GM18951 (cell line): ENCODE data around the gene NTRK2.

Experiments used
- POLR2A ChIP-seq: IDR thresholded peaks from 4 replicates; pipeline ENCODE4 v1.6.1; 2011; ENCODE audit warnings: mild to moderate bottlenecking; ENCODE audit not compliant: insufficient read length, insufficient read depth; ENCODE audit errors: extremely low read depth
- in situ Hi-C: fragments of 300-500 bp; cut with MboI; formaldehyde crosslinking; loops from one replicate; pipeline ENCODE4 v1.12.0; 2022; ENCODE audit warnings: low sequenced_read_pairs, mixed read lengths, inconsistent platforms; ENCODE audit not compliant: unreplicated experiment

NTRK2 gene

GRCh38 chr9:84900421-84900820 lies 230.9 kb downstream of the NTRK2 start:
- in situ Hi-C loops: no loop called here
- TF ChIP-seq POLR2A: no peak

GRCh38 chr9:84903963-84904362 lies 234.4 kb downstream of the NTRK2 start:
- TF ChIP-seq POLR2A: no peak
- in situ Hi-C loops: no loop called here

- no peak for TF ChIP-seq POLR2A
- in situ Hi-C loops: no loop called here
Measured at GRCh38 chr9:84916769-84917168, 247.2 kb downstream of the NTRK2 start.

GRCh38 chr9:84917366-84918070 lies 248.0 kb downstream of the NTRK2 start:
- in situ Hi-C loops: no loop called here
- no peak for TF ChIP-seq POLR2A

- in situ Hi-C loops: no loop called here
- TF ChIP-seq POLR2A: no peak
Measured at GRCh38 chr9:84919440-84919839, 249.9 kb downstream of the NTRK2 start.

- TF ChIP-seq POLR2A: no peak
- in situ Hi-C loops: no loop called here
Measured at GRCh38 chr9:84921175-84921574, 251.6 kb downstream of the NTRK2 start.

- no peak for TF ChIP-seq POLR2A
- in situ Hi-C loops: no loop called here
Measured at GRCh38 chr9:84922051-84922450, 252.5 kb downstream of the NTRK2 start.

GRCh38 chr9:84924266-84924665 lies 254.7 kb downstream of the NTRK2 start:
- in situ Hi-C loops: no loop called here
- TF ChIP-seq POLR2A: no peak

GRCh38 chr9:84925225-84925872 lies 255.8 kb downstream of the NTRK2 start:
- in situ Hi-C loops: no loop called here
- TF ChIP-seq POLR2A: no peak

GRCh38 chr9:84926793-84927192 lies 257.3 kb downstream of the NTRK2 start:
- in situ Hi-C loops: no loop called here
- no peak for TF ChIP-seq POLR2A

- TF ChIP-seq POLR2A: no peak
- in situ Hi-C loops: no loop called here
Measured at GRCh38 chr9:84928419-84928818, 258.9 kb downstream of the NTRK2 start.

GRCh38 chr9:84929068-84929467 lies 259.5 kb downstream of the NTRK2 start:
- no peak for TF ChIP-seq POLR2A
- in situ Hi-C loops: no loop called here

GRCh38 chr9:84932915-84933527 lies 263.5 kb downstream of the NTRK2 start:
- TF ChIP-seq POLR2A: no peak
- in situ Hi-C loops: no loop called here
